PC-9 (cell line): ENCODE measurements around the gene PARVG. TPM values are rescaled to one million over a fixed set of nuclear protein-coding genes. Genes with fewer than 3 reads are reported as not detected.

Experiments
- BruUV-seq: library from RNA; stranded (reverse); fragments of 400-500 nt; replicated peaks from 2 replicates; lab custom pipeline; 2021; lab: Mats Ljungman, UMichigan
- CTCF ChIA-PET: fragments of 300-600 bp; sonication (Branson Sonifier 250); formaldehyde crosslinking; loops from one replicate; lab custom pipeline; 2022; ENCODE audit warnings: antibody characterized with exemption; lab: Charles Lee
- POLR2A ChIA-PET: fragments of 300-600 bp; sonication (Branson Sonifier 250); formaldehyde crosslinking; loops from one replicate; lab custom pipeline; 2022; ENCODE audit warnings: antibody characterized with exemption; ENCODE audit not compliant: unreplicated experiment; lab: Charles Lee
- DNase-seq, 2 experiments: peaks; one replicate each; pipeline versions ENCODE4 v3.0.0 to v3.0.0-alpha.2; 2015 to 2022; ENCODE audit warnings: mixed read lengths in 1 of 2
- H2AFZ ChIP-seq: fragments of 200-600 bp; sonication (generic); 2 replicates; pipeline ENCODE4 v1.8.1; 2017; ENCODE audit warnings: antibody characterized with exemption
- H3F3A ChIP-seq: fragments of 200-600 bp; sonication (generic); 2 replicates; pipeline ENCODE4 v1.8.1; 2017; ENCODE audit warnings: antibody characterized with exemption, mild to moderate bottlenecking, low read depth; ENCODE audit not compliant: insufficient read depth
- H3K27ac ChIP-seq: fragments of 200-600 bp; sonication (generic); 2 replicates; pipeline ENCODE4 v1.6.1; 2016; ENCODE audit warnings: mixed run types
- H3K27me3 ChIP-seq: fragments of 200-600 bp; sonication (generic); 2 replicates; pipeline ENCODE4 v1.6.1; 2016; ENCODE audit warnings: low read depth, mixed run types; ENCODE audit not compliant: insufficient read depth
- H3K36me3 ChIP-seq: fragments of 200-600 bp; sonication (generic); 2 replicates; pipeline ENCODE4 v1.6.1; 2016; ENCODE audit warnings: low read depth, mixed run types
- H3K4me1 ChIP-seq: fragments of 200-600 bp; sonication (generic); replicated peaks from 2 replicates; pipeline ENCODE4 v1.6.1; 2016; ENCODE audit warnings: mixed run types; ENCODE audit not compliant: insufficient read depth
- H3K4me2 ChIP-seq: fragments of 200-600 bp; sonication (generic); 2 replicates; pipeline ENCODE4 v1.6.1; 2017; ENCODE audit warnings: mixed run types
- H3K4me3 ChIP-seq: fragments of 200-600 bp; sonication (generic); 2 replicates; pipeline ENCODE4 v1.6.1; 2016; ENCODE audit warnings: mixed run types
- H3K79me2 ChIP-seq: fragments of 200-600 bp; sonication (generic); 2 replicates; pipeline ENCODE4 v1.6.1; 2017; ENCODE audit warnings: low read depth, mixed run types
- H3K9me2 ChIP-seq: fragments of 200-600 bp; sonication (generic); 2 replicates; pipeline ENCODE4 v1.8.1; 2017; ENCODE audit warnings: mild to moderate bottlenecking; ENCODE audit not compliant: insufficient read depth
- H3K9me3 ChIP-seq: fragments of 200-600 bp; sonication (generic); 2 replicates; pipeline ENCODE4 v1.8.1; 2016; ENCODE audit warnings: low read depth; ENCODE audit not compliant: insufficient read depth
- H4K20me1 ChIP-seq: fragments of 200-600 bp; sonication (generic); 2 replicates; pipeline ENCODE4 v1.8.1; 2017; ENCODE audit not compliant: insufficient read depth
- CTCF ChIP-seq: fragments of 200-600 bp; sonication (generic); conservative IDR thresholded peaks from 2 replicates; pipeline ENCODE4 v1.6.1; 2017; ENCODE audit warnings: mixed run types, antibody characterized with exemption, mild to moderate bottlenecking, moderate library complexity
- EZH2 ChIP-seq: fragments of 200-600 bp; sonication (generic); IDR thresholded peaks from 2 replicates; pipeline ENCODE4 v1.8.0; 2017; ENCODE audit warnings: antibody characterized with exemption, low read depth
- intact Hi-C: fragments of 100-400 bp; cut with micrococcal nuclease; formaldehyde crosslinking; loops from one replicate; pipeline ENCODE4 v1.10.0; 2022; ENCODE audit not compliant: unreplicated experiment
- total RNA-seq: library from RNA; stranded (reverse); gene quantifications from 2 replicates; pipeline ENCODE4 v1.2.3, GENCODE V29; 2021

PARVG gene
- total RNA-seq, 1 experiment from 2014 or later, result not detected

GRCh38 chr22:44181033-44181911 lies 547 bp downstream of the PARVG start:
- ChIA-PET CTCF (interaction anchor here (0.5 kb wide), 1 partner anchor 157 kb away, joined by 5 read pairs; the partner anchor contains the start of gene PARVB), POLR2A (no interaction called here)
- Histone ChIP-seq H3K9me2 (no peaks in the 10 kb centered on the region), H3K36me3 (no peaks in the 10 kb centered on the region), H2AFZ (no peak overlapping the region), H3K4me1 (no peaks in the 10 kb centered on the region), H3K4me3 (no peak overlapping the region), H3K9me3 (no peaks in the 10 kb centered on the region), H3K27ac (no peak overlapping the region), H3K79me2 (no peaks in the 10 kb centered on the region), H3K27me3 (peaks cover 60% of the 10 kb centered on the region; the same call in 1 of the 2 replicates), H3F3A (no peaks in the 10 kb centered on the region), H4K20me1 (no peaks in the 10 kb centered on the region), H3K4me2 (no peak overlapping the region)
- TF ChIP-seq EZH2, result no peak
- no peak for TF ChIP-seq CTCF
- no TSS peak for BruUV-seq
- intact Hi-C loops, result no loop called here
- DNase-seq, result no peak

- Histone ChIP-seq H3K4me3 (no peak overlapping the region), H2AFZ (no peak overlapping the region), H3F3A (no peaks in the 10 kb centered on the region), H4K20me1 (no peaks in the 10 kb centered on the region), H3K79me2 (no peaks in the 10 kb centered on the region), H3K36me3 (no peaks in the 10 kb centered on the region), H3K4me1 (no peaks in the 10 kb centered on the region), H3K27ac (no peak overlapping the region), H3K9me2 (no peaks in the 10 kb centered on the region), H3K4me2 (no peak overlapping the region), H3K9me3 (no peaks in the 10 kb centered on the region), H3K27me3 (peaks cover 60% of the 10 kb centered on the region; the same call in 1 of the 2 replicates)
- POLR2A ChIA-PET, result no interaction called here
- no TSS peak for BruUV-seq
- intact Hi-C loops, result no loop called here
- CTCF ChIA-PET, result no interaction called here
- DNase-seq, result no peak
- no peak for TF ChIP-seq EZH2
- no peak for TF ChIP-seq CTCF
These were observed 1.3 kb downstream of the PARVG start for GRCh38 chr22:44181912-44182587.

- no peak overlapping the region for H3K27ac ChIP-seq
- H3K4me1 ChIP-seq, result no peaks in the 10 kb centered on the region
- POLR2A ChIA-PET, result no interaction called here
- DNase-seq, result no peak
- no TSS peak for BruUV-seq
- CTCF ChIA-PET, result no interaction called here
- no peaks in the 10 kb centered on the region for H3K9me2 ChIP-seq
- H2AFZ ChIP-seq, result no peak overlapping the region
- no peaks in the 10 kb centered on the region for H3K79me2 ChIP-seq
- TF ChIP-seq CTCF (no peak), EZH2 (no peak)
- H3K4me2 ChIP-seq, result no peak overlapping the region
- intact Hi-C loops, result no loop called here
- H3F3A ChIP-seq, result no peaks in the 10 kb centered on the region
- no peak overlapping the region for H3K4me3 ChIP-seq
- H3K9me3 ChIP-seq, result no peaks in the 10 kb centered on the region
- no peaks in the 10 kb centered on the region for H3K36me3 ChIP-seq
- H4K20me1 ChIP-seq, result no peaks in the 10 kb centered on the region
- H3K27me3 ChIP-seq, result peaks cover 66% of the 10 kb centered on the region
These were observed 2.0 kb downstream of the PARVG start for GRCh38 chr22:44182588-44183286.
